IMR-90 (cell line): ENCODE data around the gene ZNRF3. TPM values are rescaled to one million over a fixed set of nuclear protein-coding genes. Genes with fewer than 3 reads are reported as not detected.

ENCODE experiments used
- ATAC-seq: fragments of 200-7000 bp; cut with Tn5 transposase; 2 replicates; pipeline ENCODE4 v1.9.1; 2020; ENCODE audit warnings: low read depth, mild to moderate bottlenecking, moderate library complexity
- BruUV-seq: library from RNA; stranded (reverse); fragments of 400-500 nt; replicated peaks from 2 replicates; lab custom pipeline; 2021; lab: Mats Ljungman, UMichigan
- CTCF ChIA-PET: fragments of 300-600 bp; formaldehyde crosslinking; extraction: SDS; loops from one replicate; lab custom pipeline; 2021; ENCODE audit warnings: antibody characterized with exemption; lab: Yijun Ruan, JAX
- POLR2A ChIA-PET: fragments of 300-600 bp; sonication (Branson Sonifier 250); formaldehyde crosslinking; loops from one replicate; lab custom pipeline; 2022; ENCODE audit warnings: antibody characterized with exemption; ENCODE audit not compliant: unreplicated experiment; lab: Charles Lee
- DNase-seq: peaks from one replicate; pipeline ENCODE4 v3.0.0; 2013
- H2AFZ ChIP-seq: replicated peaks from 2 replicates; pipeline ENCODE3; 2013; ENCODE audit warnings: low read length, mild to moderate bottlenecking; ENCODE audit not compliant: poor library complexity
- H2AK5ac ChIP-seq: 2 replicates; pipeline ENCODE4 v1.6.1; 2013; ENCODE audit warnings: low read depth, low read length, inconsistent platforms
- H2AK9ac ChIP-seq: replicated peaks from 2 replicates; pipeline ENCODE3; 2013; ENCODE audit warnings: mild to moderate bottlenecking, low read depth, low read length, moderate library complexity; ENCODE audit not compliant: poor library complexity
- H2BK120ac ChIP-seq: 2 replicates; pipeline ENCODE4 v1.6.1; 2013; ENCODE audit warnings: low read depth, low read length, inconsistent platforms
- H2BK15ac ChIP-seq: 3 replicates; pipeline ENCODE4 v1.6.1; 2013; ENCODE audit warnings: low read depth, low read length, inconsistent platforms
- H2BK20ac ChIP-seq: 2 replicates; pipeline ENCODE4 v1.6.1; 2013; ENCODE audit warnings: low read depth, mild to moderate bottlenecking, inconsistent platforms, low read length, moderate library complexity
- H2BK5ac ChIP-seq: 2 replicates; pipeline ENCODE4 v1.6.1; 2013; ENCODE audit warnings: mild to moderate bottlenecking, low read depth, low read length, inconsistent platforms; ENCODE audit not compliant: poor library complexity, severe bottlenecking
- H3K14ac ChIP-seq: replicated peaks from 2 replicates; pipeline ENCODE4 v1.6.1; 2013; ENCODE audit warnings: low read depth, low read length, inconsistent platforms
- H3K18ac ChIP-seq: 2 replicates; pipeline ENCODE4 v1.6.1; 2013; ENCODE audit warnings: low read depth, low read length, control low read depth
- H3K23ac ChIP-seq: 2 replicates; pipeline ENCODE4 v1.6.1; 2013; ENCODE audit warnings: low read depth, low read length, inconsistent platforms
- H3K27ac ChIP-seq: 2 replicates; pipeline ENCODE4 v1.5.1; 2013; ENCODE audit warnings: mild to moderate bottlenecking, control low read depth, low read length; ENCODE audit not compliant: insufficient read depth
- H3K27me3 ChIP-seq: 2 replicates; pipeline ENCODE4 v1.6.1; 2013; ENCODE audit warnings: low read length; ENCODE audit not compliant: control insufficient read depth, insufficient read depth
- H3K36me3 ChIP-seq: 2 replicates; pipeline ENCODE4 v1.6.1; 2013; ENCODE audit warnings: low read length, mixed read lengths; ENCODE audit not compliant: control insufficient read depth, insufficient read depth
- H3K4ac ChIP-seq: 2 replicates; pipeline ENCODE4 v1.6.1; 2013; ENCODE audit warnings: low read depth, low read length, inconsistent platforms
- H3K4me1 ChIP-seq: 2 replicates; pipeline ENCODE4 v1.6.1; 2013; ENCODE audit warnings: low read length, mixed read lengths; ENCODE audit not compliant: control insufficient read depth, insufficient read depth
- H3K4me2 ChIP-seq: 2 replicates; pipeline ENCODE4 v1.6.1; 2013; ENCODE audit warnings: low read depth, mild to moderate bottlenecking, control low read depth, low read length, moderate library complexity
- H3K4me3 ChIP-seq: 2 replicates; pipeline ENCODE4 v1.5.1; 2013; ENCODE audit warnings: low read depth, mild to moderate bottlenecking, control low read depth, low read length, moderate library complexity; ENCODE audit not compliant: insufficient read depth
- H3K56ac ChIP-seq: 2 replicates; pipeline ENCODE4 v1.6.1; 2013; ENCODE audit warnings: low read length, inconsistent platforms; ENCODE audit not compliant: insufficient read depth; ENCODE audit errors: extremely low read depth
- H3K79me1 ChIP-seq, 2 experiments: 2 replicates each; pipeline ENCODE4 v1.6.1; 2013; ENCODE audit warnings: low read length in 2 of 2, inconsistent platforms in 1 of 2, low read depth in 1 of 2
- H3K9ac ChIP-seq: 2 replicates; pipeline ENCODE4 v1.6.1; 2013; ENCODE audit warnings: low read depth, low read length, control low read depth
- H3K9me1 ChIP-seq: 2 replicates; pipeline ENCODE4 v1.6.1; 2013; ENCODE audit warnings: low read length, inconsistent platforms; ENCODE audit not compliant: insufficient read depth
- H3K9me3 ChIP-seq: 2 replicates; pipeline ENCODE4 v1.6.1; 2013; ENCODE audit warnings: low read length; ENCODE audit not compliant: control insufficient read depth, insufficient read depth
- H4K20me1 ChIP-seq: 2 replicates; pipeline ENCODE4 v1.6.1; 2013; ENCODE audit warnings: low read length, inconsistent platforms; ENCODE audit not compliant: insufficient read depth
- H4K5ac ChIP-seq: 2 replicates; pipeline ENCODE4 v1.6.1; 2013; ENCODE audit warnings: mild to moderate bottlenecking, low read depth, low read length, control low read depth
- H4K8ac ChIP-seq, 2 experiments: 2 replicates each; pipeline ENCODE4 v1.6.1; 2013; ENCODE audit warnings: low read depth in 2 of 2, low read length in 2 of 2, control low read depth in 1 of 2, inconsistent platforms in 1 of 2
- H4K91ac ChIP-seq: 2 replicates; pipeline ENCODE4 v1.6.1; 2013; ENCODE audit warnings: low read depth, low read length, inconsistent platforms; ENCODE audit not compliant: insufficient read depth
- BHLHE40 ChIP-seq: fragments of 150-350 bp; IDR thresholded peaks from 2 replicates; pipeline ENCODE4 v1.6.1; 2016; ENCODE audit warnings: mild to moderate bottlenecking, low read depth, low read length
- CEBPB ChIP-seq: IDR thresholded peaks from 2 replicates; pipeline ENCODE4 v1.6.1; 2012; ENCODE audit warnings: low read depth, low read length, improper control_type of control experiment
- CHD1 ChIP-seq: IDR thresholded peaks from 2 replicates; pipeline ENCODE4 v1.6.1; 2012; ENCODE audit warnings: low read depth, low read length, improper control_type of control experiment
- CTCF ChIP-seq: conservative IDR thresholded peaks from 2 replicates; pipeline ENCODE4 v1.5.1; 2012; ENCODE audit warnings: mild to moderate bottlenecking, low read depth, low read length, improper control_type of control experiment
- FOS ChIP-seq: fragments of 150-350 bp; IDR thresholded peaks from 2 replicates; pipeline ENCODE4 v1.6.1; 2016; ENCODE audit warnings: low read depth, low read length
- MAFK ChIP-seq: IDR thresholded peaks from 2 replicates; pipeline ENCODE4 v1.6.1; 2012; ENCODE audit warnings: low read depth, low read length, improper control_type of control experiment
- MAZ ChIP-seq: IDR thresholded peaks from 2 replicates; pipeline ENCODE4 v1.6.1; 2012; ENCODE audit warnings: low read depth, mild to moderate bottlenecking, low read length, improper control_type of control experiment, moderate library complexity, borderline replicate concordance
- MXI1 ChIP-seq: IDR thresholded peaks from 2 replicates; pipeline ENCODE4 v1.6.1; 2012; ENCODE audit warnings: low read depth, mild to moderate bottlenecking, low read length, moderate library complexity, borderline replicate concordance
- NFE2L2 ChIP-seq: fragments of 150-350 bp; IDR thresholded peaks from 2 replicates; pipeline ENCODE4 v1.6.1; 2016; ENCODE audit warnings: low read depth, mild to moderate bottlenecking, low read length
- POLR2A ChIP-seq: IDR thresholded peaks from 2 replicates; pipeline ENCODE4 v1.6.1; 2012; ENCODE audit warnings: mild to moderate bottlenecking, low read depth, low read length
- RCOR1 ChIP-seq: IDR thresholded peaks from 2 replicates; pipeline ENCODE4 v1.6.1; 2012; ENCODE audit warnings: mild to moderate bottlenecking, low read length, improper control_type of control experiment; ENCODE audit not compliant: insufficient replicate concordance
- RFX5 ChIP-seq: IDR thresholded peaks from 2 replicates; pipeline ENCODE4 v1.8.0; 2012; ENCODE audit warnings: low read depth, mild to moderate bottlenecking, low read length, moderate library complexity
- SMC3 ChIP-seq: fragments of 150-350 bp; IDR thresholded peaks from 2 replicates; pipeline ENCODE4 v1.6.1; 2016; ENCODE audit warnings: low read depth, mild to moderate bottlenecking, antibody characterized with exemption, low read length, moderate library complexity
- USF2 ChIP-seq: fragments of 150-350 bp; IDR thresholded peaks from 2 replicates; pipeline ENCODE4 v1.6.1; 2017; ENCODE audit warnings: mild to moderate bottlenecking, antibody characterized with exemption, low read length, low read depth
- WGBS, 2 experiments: methylation state at CpG; one replicate each; pipeline versions ENCODE4 v1.1.5 to v1.1.7; 2013; ENCODE audit warnings: missing lambda C conversion rate in 2 of 2; ENCODE audit not compliant: insufficient read length in 1 of 2; ENCODE audit errors: extremely low coverage in 2 of 2; 5-methylcytosine and 5-hydroxymethylcytosine counted together
- dilution Hi-C: fragments of 300-500 bp; cut with HindIII; formaldehyde crosslinking; loops from one replicate; pipeline ENCODE4 v1.14.3; 2018; ENCODE audit warnings: low sequenced_read_pairs; ENCODE audit not compliant: unreplicated experiment
- in situ Hi-C: fragments of 300-500 bp; cut with MboI; formaldehyde crosslinking; loops from 3 replicates; pipeline ENCODE4 v1.14.3; 2019; ENCODE audit warnings: low sequenced_read_pairs, inconsistent platforms, mixed read lengths
- intact Hi-C: fragments of 100-400 bp; cut with micrococcal nuclease; formaldehyde crosslinking; loops from 2 replicates; pipeline ENCODE4 v1.10.0; 2022
- polyA plus RNA-seq, 3 experiments: library from polyadenylated mRNA; depleted of rRNA; stranded (reverse); fragments of >200 nt; gene quantifications; 2 replicates each; pipeline ENCODE4 v1.2.3, GENCODE V29; 2012; ENCODE audit warnings: low replicate concordance in 1 of 3
- total RNA-seq: library from RNA; depleted of rRNA; stranded (reverse); fragments of >200 nt; gene quantifications from 2 replicates; pipeline ENCODE4 v1.2.3, GENCODE V29; 2012

Gene ZNRF3
- total and polyA plus RNA-seq, 2 of the 4 experiments (the other 2 are of a cell fraction) = 1.4 to 2.4 TPM

- no TSS peak for BruUV-seq
- dilution Hi-C loops = no loop called here
- CTCF ChIA-PET = no interaction called here
These were observed 154.1 kb downstream of the ZNRF3 start for GRCh38 chr22:29037340-29037932.

More at GRCh38 chr22:29037340-29037932, 154.1 kb downstream of the ZNRF3 start:
- Histone ChIP-seq H3K56ac (no peak overlapping the region), H3K4me3 (no peak overlapping the region), H3K9me3 (no peaks in the 10 kb centered on the region), H3K4me1 (peaks cover 4% of the 10 kb centered on the region), H4K20me1 (no peaks in the 10 kb centered on the region), H3K27ac (no peak overlapping the region), H3K4ac (no peak overlapping the region), H3K79me1 (peaks cover 11 to 24% of the 10 kb centered on the region in 2 experiments; a peak in 3 of 4 replicates), H2AK9ac (no peak overlapping the region), H3K36me3 (no peaks in the 10 kb centered on the region), H3K23ac (no peak overlapping the region), H3K4me2 (no peak overlapping the region), H2BK15ac (no peak overlapping the region), H4K5ac (no peak overlapping the region), H3K9me1 (peaks cover 4% of the 10 kb centered on the region), H3K9ac (no peak overlapping the region), H2AK5ac (no peak overlapping the region), H2BK5ac (no peak overlapping the region), H2AFZ (no peak overlapping the region), H3K27me3 (no peaks in the 10 kb centered on the region), H2BK20ac (no peak overlapping the region), H3K18ac (no peak overlapping the region), H2BK120ac (no peak overlapping the region), H4K91ac (no peak overlapping the region), H3K14ac (no peak overlapping the region), H4K8ac (no peak overlapping the region)
- POLR2A ChIA-PET = no interaction called here
- DNase-seq (no peak), ATAC-seq (no peak)
- TF ChIP-seq BHLHE40 = no peak
- TF ChIP-seq CTCF = no peak
- TF ChIP-seq RFX5 = no peak
- no peak for TF ChIP-seq USF2
- TF ChIP-seq MXI1 = no peak
- TF ChIP-seq MAZ = no peak
- no peak for TF ChIP-seq SMC3
- no peak for TF ChIP-seq CHD1
- TF ChIP-seq POLR2A = no peak
- TF ChIP-seq RCOR1 = no peak
- no peak for TF ChIP-seq NFE2L2
- TF ChIP-seq CEBPB = no peak
- no peak for TF ChIP-seq FOS
- no peak for TF ChIP-seq MAFK
- in situ Hi-C loops = loop anchor here (5.0 to 10.0 kb wide), 2 partner anchors 180 to 433 kb away; no protein-coding TSS in a partner anchor
- 83% methylated on average over 1 of the region's 4 CpGs; no CpG with 5 or more reads in 1 of the 2 experiments for WGBS, 2 experiments
- intact Hi-C loops = no loop called here
